Right lobe of liver (tissue), 4 donors: ENCODE measurements around the gene PCNX2.

Experiments
- POLR2A ChIP-seq: fragments of 450-650 bp; IDR thresholded peaks from one replicate; pipeline ENCODE4 v1.6.1; 2017; ENCODE audit warnings: antibody characterized with exemption, mild to moderate bottlenecking
- TF ChIP-seq, protein P1 (sequence below), 4 donors: fragments of 200-600 bp in 3 of 4; fragments of 450-650 bp in 1 of 4; IDR thresholded peaks; one replicate each; pipeline versions ENCODE4 v1.5.1 to v1.8.0; 2016 to 2022; ENCODE audit warnings: antibody characterized with exemption in 4 of 4, mild to moderate bottlenecking in 2 of 4
- donor health status: DM: no; HTN: no; CAD: no.
- donor health status: DM: no; HTN: no; CAD: no.
- donor health status: DM: no; HTN: yes; CAD: no.

- TF ChIP-seq, protein P1, sequence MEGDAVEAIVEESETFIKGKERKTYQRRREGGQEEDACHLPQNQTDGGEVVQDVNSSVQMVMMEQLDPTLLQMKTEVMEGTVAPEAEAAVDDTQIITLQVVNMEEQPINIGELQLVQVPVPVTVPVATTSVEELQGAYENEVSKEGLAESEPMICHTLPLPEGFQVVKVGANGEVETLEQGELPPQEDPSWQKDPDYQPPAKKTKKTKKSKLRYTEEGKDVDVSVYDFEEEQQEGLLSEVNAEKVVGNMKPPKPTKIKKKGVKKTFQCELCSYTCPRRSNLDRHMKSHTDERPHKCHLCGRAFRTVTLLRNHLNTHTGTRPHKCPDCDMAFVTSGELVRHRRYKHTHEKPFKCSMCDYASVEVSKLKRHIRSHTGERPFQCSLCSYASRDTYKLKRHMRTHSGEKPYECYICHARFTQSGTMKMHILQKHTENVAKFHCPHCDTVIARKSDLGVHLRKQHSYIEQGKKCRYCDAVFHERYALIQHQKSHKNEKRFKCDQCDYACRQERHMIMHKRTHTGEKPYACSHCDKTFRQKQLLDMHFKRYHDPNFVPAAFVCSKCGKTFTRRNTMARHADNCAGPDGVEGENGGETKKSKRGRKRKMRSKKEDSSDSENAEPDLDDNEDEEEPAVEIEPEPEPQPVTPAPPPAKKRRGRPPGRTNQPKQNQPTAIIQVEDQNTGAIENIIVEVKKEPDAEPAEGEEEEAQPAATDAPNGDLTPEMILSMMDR (IDR thresholded peaks at IDR 0.05) = no peak
- TF ChIP-seq POLR2A = no peak
Observed at GRCh38 chr1:232990176-232991128, 305.1 kb downstream of the PCNX2 start.
